Anterior cingulate cortex (tissue), 58 donors: ENCODE data around the gene SELENOW.
"Not testable (repeated sequence)": the region's sequence is repeated elsewhere in the genome, so short reads cannot be mapped to it uniquely, and the experiment has no call there.

ENCODE experiments used
- DNase-seq, 58 donors: peaks; one replicate each; lab custom pipeline; 2025; lab: John Stamatoyannopoulos, UW

The SELENOW gene

GRCh38 chr19:47813304-47813994, 34.9 kb downstream of the SELENOW start:
- peak in 33 of 58 donors; percentile 0 to 45 (median 8) for DNase-seq

- DNase-seq: no peak
These were observed 35.5 kb downstream of the SELENOW start for GRCh38 chr19:47813995-47814328.

DNA sequence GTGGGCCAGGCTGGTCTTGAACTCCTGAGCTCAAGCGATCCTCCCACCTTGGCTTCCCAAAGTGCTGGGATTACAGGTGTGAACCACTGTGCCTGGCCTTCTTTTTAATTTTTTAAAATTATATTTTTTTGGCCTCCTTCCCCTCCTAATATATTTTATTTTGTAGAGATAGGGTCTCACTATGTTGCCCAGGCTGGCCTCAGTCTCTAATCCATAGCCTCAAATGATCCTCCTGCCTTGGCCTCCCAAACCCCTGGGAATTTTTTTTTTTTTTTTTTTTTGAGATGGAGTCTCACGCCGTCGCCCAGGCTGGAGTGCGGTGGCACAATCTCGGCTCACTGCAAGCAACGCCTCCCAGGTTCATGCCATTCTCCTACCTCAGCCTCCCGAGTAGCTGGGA, 37.8 kb downstream of the SELENOW start:
- DNase-seq: not testable (repeated sequence)

DNA sequence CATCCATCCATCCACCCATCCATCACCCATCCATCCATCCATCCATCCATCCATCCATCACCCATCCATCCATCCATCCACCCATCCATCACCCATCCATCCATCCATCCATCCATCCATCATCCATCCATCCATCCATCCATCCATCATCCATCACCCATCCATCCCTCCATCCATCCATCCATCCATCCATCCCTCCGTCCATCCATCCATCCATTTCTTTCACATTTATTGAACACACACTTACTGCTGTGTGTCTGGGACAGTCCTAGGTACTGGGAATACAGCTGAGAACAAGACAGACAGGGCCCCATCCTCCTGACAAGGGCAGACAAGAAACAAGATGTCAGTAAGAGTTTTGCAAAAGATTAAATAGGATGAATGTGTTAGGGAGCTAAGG, 39.7 kb downstream of the SELENOW start:
- DNase-seq: not testable (repeated sequence)

GRCh38 chr19:47819858-47820257, 41.4 kb downstream of the SELENOW start:
- DNase-seq: no peak

- no peak for DNase-seq
These were observed 41.9 kb downstream of the SELENOW start for GRCh38 chr19:47820410-47820809.

GRCh38 chr19:47821460-47822020, 43.0 kb downstream of the SELENOW start, which contains the start of gene CRX:
Gene CRX, plus strand, starts transcription at chr19:47821937. Its CDS starts 12,507 bp downstream, at chr19:47834444.
- no peak for DNase-seq

DNA sequence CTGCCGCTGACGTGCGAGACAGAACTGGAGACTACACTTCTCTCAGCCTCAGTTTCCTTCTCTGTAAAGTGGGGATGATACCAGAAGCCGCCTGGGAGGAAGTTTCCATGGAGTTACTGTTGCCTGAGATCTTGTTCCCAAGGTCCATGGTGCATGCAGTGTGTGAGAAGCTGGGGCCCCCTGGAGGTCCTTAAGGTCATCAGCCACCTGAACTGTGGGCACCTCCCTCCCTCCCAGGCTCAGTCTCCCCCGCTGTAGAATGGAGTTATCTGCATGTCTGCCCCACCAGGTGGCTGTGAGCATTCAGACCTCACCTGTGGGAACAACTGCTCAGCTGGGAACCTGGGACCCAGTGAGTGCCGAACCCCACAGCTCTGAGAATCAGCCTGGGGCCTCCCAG, 45.9 kb downstream of the SELENOW start:
- no peak for DNase-seq

DNA sequence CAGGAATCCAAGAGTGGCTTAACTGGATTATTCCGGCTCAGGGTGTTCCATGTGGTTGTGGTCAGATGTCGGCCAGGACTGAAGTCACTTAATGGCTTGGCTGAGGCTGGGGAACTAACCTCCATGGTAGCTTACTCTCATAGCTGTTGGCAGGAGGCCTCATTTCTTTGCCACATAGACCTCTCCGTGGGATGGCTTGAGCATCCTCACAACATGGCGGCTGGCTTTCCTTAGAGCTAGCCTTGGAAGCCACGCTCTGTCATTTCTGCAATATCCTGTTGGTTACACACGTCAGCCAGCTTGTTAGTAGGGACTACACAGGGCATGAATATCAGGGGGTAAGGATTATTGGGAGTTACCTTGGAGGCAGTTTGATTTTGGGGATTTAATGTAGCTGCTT, 48.3 kb downstream of the SELENOW start:
- no peak for DNase-seq

- no peak for DNase-seq
These were observed 54.2 kb downstream of the SELENOW start for GRCh38 chr19:47832723-47833122.
